Astrocyte of the cerebellum (primary cell): ENCODE results near the gene SSRP1.
A peak's percentile ranks its signal among the peaks of the same experiment; 100 is the strongest.

Experiments
- DNase-seq: peaks from one replicate; pipeline ENCODE4 v3.0.0-alpha.2; 2011; ENCODE audit warnings: low read depth
- H3K4me3 ChIP-seq: 2 replicates; pipeline ENCODE4 v1.5.1; 2011; ENCODE audit warnings: mild to moderate bottlenecking, low read depth, low read length, moderate library complexity
- CTCF ChIP-seq: IDR thresholded peaks from 2 replicates; pipeline ENCODE4 v1.5.1; 2012; ENCODE audit warnings: low read length, low read depth, moderate library complexity, mild to moderate bottlenecking; ENCODE audit errors: missing control alignments
- in situ Hi-C: cut with HindIII; loops from 2 replicates; pipeline ENCODE4 v1.10.0; 2017; ENCODE audit warnings: low sequenced_read_pairs

SSRP1 gene

DNA sequence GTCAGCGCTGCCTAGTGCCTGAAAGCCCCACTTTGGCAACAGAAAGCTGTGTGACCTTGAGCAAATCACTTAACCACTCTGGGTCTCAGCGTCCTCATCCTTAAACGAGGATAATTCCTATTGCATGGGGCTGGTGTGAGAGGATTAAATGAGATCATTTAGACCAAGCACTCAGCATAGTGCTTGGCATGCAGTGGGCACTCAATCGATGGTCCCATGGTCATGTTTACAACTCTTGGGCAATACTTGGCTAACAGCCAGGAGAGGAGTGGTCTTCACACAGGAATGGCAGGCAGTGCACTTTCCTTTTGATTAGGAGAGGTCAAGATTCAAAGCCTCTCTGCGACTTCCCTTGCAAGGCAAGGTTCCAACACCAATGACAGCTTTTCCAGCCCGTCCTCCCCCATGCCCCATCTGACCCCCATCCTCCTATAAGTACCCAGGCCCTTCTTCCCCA, 25.0 kb downstream of the SSRP1 start:
- in situ Hi-C loops, result no loop called here
- TF ChIP-seq CTCF, result no peak
- H3K4me3 ChIP-seq, result peak overlapping the region; percentile 52
- no peak for DNase-seq

DNA sequence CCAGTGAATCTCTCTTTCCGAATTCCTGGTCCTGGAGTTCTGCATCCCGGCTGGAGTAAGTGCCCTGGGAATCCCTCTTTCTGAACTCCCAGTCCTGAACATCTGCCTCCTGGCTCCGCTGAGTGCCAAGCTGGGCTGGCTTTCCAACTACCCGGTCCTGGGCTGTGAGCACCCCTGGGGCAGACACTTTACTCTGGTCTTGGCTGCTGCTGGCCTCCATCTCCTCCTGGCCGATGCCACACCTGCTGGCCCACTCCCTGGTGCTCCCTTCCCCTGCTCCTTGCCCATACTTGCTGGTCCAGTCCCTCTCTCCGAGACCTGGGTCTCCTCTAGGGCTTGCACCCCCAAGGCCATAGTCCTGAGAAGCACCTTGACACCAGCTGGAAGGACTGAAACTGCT, 25.6 kb downstream of the SSRP1 start:
- in situ Hi-C loops, result no loop called here
- DNase-seq, result no peak
- peak overlapping the region; percentile 52 for H3K4me3 ChIP-seq
- TF ChIP-seq CTCF, result no peak

GRCh38 chr11:57309106-57310059, 26.3 kb downstream of the SSRP1 start:
- no peak for DNase-seq
- in situ Hi-C loops, result no loop called here
- H3K4me3 ChIP-seq, result no peak overlapping the region
- TF ChIP-seq CTCF, result no peak

- DNase-seq, result no peak
- TF ChIP-seq CTCF, result no peak
- H3K4me3 ChIP-seq, result no peak overlapping the region
- in situ Hi-C loops, result no loop called here
Measured at GRCh38 chr11:57308426-57309060, 27.1 kb downstream of the SSRP1 start.

DNA sequence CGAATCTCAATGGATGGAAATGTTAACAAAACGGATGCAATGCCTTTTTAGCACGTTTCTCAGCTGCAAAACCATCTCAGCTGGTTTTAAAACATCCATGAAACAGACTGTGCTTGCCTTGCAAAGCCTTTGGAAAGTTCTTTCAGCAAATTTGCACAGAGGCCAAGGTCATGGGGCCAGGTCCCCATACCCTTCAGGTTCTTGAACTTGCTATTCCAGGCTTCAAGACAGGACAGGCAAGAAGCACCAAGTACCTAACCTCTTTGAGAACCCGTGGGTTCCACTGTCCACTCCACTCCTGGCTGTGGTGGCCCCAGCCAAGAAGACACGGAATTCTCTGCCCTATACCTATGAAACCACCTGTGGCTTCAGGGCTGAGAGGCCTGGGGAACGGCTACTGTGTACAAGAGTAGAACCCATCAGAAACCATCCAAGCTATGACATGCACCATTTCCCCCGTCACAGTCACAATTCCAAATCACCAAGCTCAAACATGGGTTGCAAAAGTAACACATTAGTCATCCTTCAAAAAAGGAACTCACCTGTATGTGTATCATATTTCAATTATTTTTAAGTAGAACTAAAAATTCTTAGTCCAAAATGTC, 27.9 kb downstream of the SSRP1 start:
- no peak for TF ChIP-seq CTCF
- H3K4me3 ChIP-seq, result no peak overlapping the region
- in situ Hi-C loops, result no loop called here
- no peak for DNase-seq

DNA sequence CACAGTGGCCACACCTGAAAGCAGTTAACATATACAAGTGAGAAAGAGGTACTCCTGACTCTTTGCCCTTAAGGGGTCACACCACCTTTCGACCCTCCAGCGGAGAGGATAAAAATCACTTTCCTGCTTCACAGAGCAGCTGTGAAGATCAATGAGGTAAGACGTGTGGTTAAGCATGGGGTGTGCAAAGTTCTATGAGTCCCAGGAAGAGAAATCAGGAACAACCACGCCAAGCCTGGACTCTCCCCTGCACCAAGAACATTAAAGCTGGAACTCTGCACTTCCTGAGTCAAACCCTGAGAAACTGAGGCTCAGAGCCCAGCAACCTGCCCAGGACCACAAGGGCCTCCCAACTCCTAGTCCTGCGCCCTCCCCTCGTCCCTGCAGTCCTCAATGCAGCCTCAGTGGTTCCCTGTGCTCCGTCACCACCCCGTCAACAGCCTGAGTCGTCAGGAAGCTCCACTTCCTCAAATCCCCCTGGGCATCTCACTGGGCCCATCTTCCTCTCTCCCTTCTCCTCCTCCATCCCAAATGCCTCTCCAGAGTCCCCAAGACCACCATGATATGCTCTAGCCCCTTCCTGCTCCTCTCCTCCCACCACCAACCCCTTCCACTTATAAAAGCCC, 28.6 kb downstream of the SSRP1 start:
- in situ Hi-C loops, result no loop called here
- DNase-seq, result no peak
- no peak for TF ChIP-seq CTCF
- H3K4me3 ChIP-seq, result no peak overlapping the region
